Loucy (cell line): Measurements from ENCODE around the gene PLXNB2.

Experiments
- H2AFZ ChIP-seq: fragments of 200-600 bp; sonication (generic); 2 replicates; pipeline ENCODE4 v1.6.0; 2016; ENCODE audit warnings: antibody characterized with exemption, mild to moderate bottlenecking, low read length, moderate library complexity
- H3F3A ChIP-seq: fragments of 200-600 bp; 2 replicates; pipeline ENCODE4 v1.6.0; 2016; ENCODE audit warnings: antibody characterized with exemption, low read depth, mild to moderate bottlenecking
- H3K27me3 ChIP-seq: fragments of 200-600 bp; sonication (generic); 2 replicates; pipeline ENCODE4 v1.6.1; 2014; ENCODE audit warnings: low read length, mild to moderate bottlenecking; ENCODE audit not compliant: insufficient read depth, poor library complexity, severe bottlenecking
- H3K36me3 ChIP-seq: fragments of 200-600 bp; sonication (generic); 2 replicates; pipeline ENCODE4 v1.6.1; 2016; ENCODE audit warnings: low read length; ENCODE audit not compliant: insufficient read depth
- H3K4me1 ChIP-seq: fragments of 200-600 bp; sonication (generic); 2 replicates; pipeline ENCODE4 v1.5.1; 2014; ENCODE audit warnings: low read length, mild to moderate bottlenecking; ENCODE audit not compliant: insufficient read depth, poor library complexity, severe bottlenecking
- H3K4me2 ChIP-seq: fragments of 200-600 bp; sonication (generic); 2 replicates; pipeline ENCODE4 v1.6.0; 2014; ENCODE audit warnings: antibody characterized with exemption, low read length, low read depth, mild to moderate bottlenecking; ENCODE audit not compliant: poor library complexity, severe bottlenecking
- H3K4me3 ChIP-seq: fragments of 200-600 bp; sonication (generic); 2 replicates; pipeline ENCODE4 v1.5.1; 2014; ENCODE audit warnings: low read length, mild to moderate bottlenecking, mixed read lengths; ENCODE audit not compliant: poor library complexity, severe bottlenecking
- H3K79me2 ChIP-seq: fragments of 200-600 bp; sonication (generic); 2 replicates; pipeline ENCODE4 v1.6.1; 2014; ENCODE audit warnings: low read length; ENCODE audit not compliant: insufficient read depth
- H3K9ac ChIP-seq: fragments of 200-600 bp; sonication (generic); 2 replicates; pipeline ENCODE4 v1.6.0; 2014; ENCODE audit warnings: mild to moderate bottlenecking, low read depth, low read length, moderate library complexity; ENCODE audit not compliant: poor library complexity, severe bottlenecking
- H3K9me2 ChIP-seq: fragments of 200-600 bp; sonication (generic); replicated peaks from 2 replicates; pipeline ENCODE4 v1.6.1; 2016; ENCODE audit warnings: low read depth, low read length, mixed read lengths
- H3K9me3 ChIP-seq: fragments of 200-600 bp; sonication (generic); 2 replicates; pipeline ENCODE4 v1.6.1; 2014; ENCODE audit warnings: mild to moderate bottlenecking, antibody characterized with exemption, low read length, low read depth; ENCODE audit not compliant: insufficient read depth
- H4K20me1 ChIP-seq: fragments of 200-600 bp; sonication (generic); 2 replicates; pipeline ENCODE4 v1.6.0; 2014; ENCODE audit warnings: antibody characterized with exemption, low read length, mild to moderate bottlenecking; ENCODE audit not compliant: insufficient read depth, poor library complexity, severe bottlenecking
- EZH2phosphoT487 ChIP-seq: fragments of 200-600 bp; IDR thresholded peaks from 2 replicates; pipeline ENCODE4 v1.6.1; 2018; ENCODE audit warnings: antibody characterized with exemption, mild to moderate bottlenecking, moderate library complexity, borderline replicate concordance
- TF ChIP-seq, protein P1 (sequence below): fragments of 200-600 bp; sonication (generic); conservative IDR thresholded peaks from 2 replicates; pipeline ENCODE4 v1.5.1; 2014; ENCODE audit warnings: mild to moderate bottlenecking, antibody characterized with exemption, low read length

The PLXNB2 gene

DNA sequence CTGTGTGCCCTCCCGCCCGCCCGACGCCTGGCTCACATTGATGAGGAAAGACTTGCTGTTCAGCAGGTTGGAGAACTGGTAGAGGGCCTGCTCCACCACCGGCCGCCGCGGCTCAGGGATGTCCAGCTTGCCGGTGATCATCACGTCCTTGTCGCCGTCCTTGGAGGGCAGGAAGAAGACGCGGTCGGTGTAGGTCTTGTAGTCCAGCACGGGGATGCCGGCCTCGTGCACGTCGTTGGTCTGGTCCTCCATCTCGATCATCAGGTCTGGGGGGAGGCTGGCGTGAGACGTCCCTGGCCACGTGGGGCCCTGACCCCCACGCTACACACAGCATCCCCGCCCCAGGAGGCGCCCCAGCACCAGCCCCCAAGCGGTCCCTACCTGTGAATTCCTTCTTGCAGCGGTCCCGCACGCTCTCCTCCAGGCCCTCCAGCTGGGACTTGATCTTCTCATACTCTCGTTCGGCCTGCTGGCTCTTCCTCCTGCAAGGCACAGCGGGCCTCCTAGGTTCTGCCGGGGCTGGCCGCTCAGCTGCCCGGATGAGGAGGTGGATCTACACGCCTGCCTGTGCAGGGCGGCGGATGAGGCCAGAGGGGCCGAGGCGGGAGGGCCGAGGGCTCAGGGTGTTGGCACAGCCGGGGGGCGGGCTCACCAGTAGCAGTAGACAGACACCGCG is 26.6 kb downstream of the PLXNB2 start:
- Histone ChIP-seq H3K9me2 (no peaks in the 10 kb centered on the region), H3K4me2 (no peak overlapping the region), H2AFZ (no peak overlapping the region), H3K4me1 (no peaks in the 10 kb centered on the region), H3F3A (no peaks in the 10 kb centered on the region), H4K20me1 (no peaks in the 10 kb centered on the region), H3K36me3 (no peaks in the 10 kb centered on the region; the same call in 1 of the 2 replicates), H3K27me3 (no peaks in the 10 kb centered on the region), H3K79me2 (no peaks in the 10 kb centered on the region), H3K9me3 (no peaks in the 10 kb centered on the region), H3K4me3 (no peak overlapping the region), H3K9ac (no peak overlapping the region)
- TF ChIP-seq EZH2phosphoT487 = no peak
- TF ChIP-seq, protein P1, sequence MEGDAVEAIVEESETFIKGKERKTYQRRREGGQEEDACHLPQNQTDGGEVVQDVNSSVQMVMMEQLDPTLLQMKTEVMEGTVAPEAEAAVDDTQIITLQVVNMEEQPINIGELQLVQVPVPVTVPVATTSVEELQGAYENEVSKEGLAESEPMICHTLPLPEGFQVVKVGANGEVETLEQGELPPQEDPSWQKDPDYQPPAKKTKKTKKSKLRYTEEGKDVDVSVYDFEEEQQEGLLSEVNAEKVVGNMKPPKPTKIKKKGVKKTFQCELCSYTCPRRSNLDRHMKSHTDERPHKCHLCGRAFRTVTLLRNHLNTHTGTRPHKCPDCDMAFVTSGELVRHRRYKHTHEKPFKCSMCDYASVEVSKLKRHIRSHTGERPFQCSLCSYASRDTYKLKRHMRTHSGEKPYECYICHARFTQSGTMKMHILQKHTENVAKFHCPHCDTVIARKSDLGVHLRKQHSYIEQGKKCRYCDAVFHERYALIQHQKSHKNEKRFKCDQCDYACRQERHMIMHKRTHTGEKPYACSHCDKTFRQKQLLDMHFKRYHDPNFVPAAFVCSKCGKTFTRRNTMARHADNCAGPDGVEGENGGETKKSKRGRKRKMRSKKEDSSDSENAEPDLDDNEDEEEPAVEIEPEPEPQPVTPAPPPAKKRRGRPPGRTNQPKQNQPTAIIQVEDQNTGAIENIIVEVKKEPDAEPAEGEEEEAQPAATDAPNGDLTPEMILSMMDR = no peak

DNA sequence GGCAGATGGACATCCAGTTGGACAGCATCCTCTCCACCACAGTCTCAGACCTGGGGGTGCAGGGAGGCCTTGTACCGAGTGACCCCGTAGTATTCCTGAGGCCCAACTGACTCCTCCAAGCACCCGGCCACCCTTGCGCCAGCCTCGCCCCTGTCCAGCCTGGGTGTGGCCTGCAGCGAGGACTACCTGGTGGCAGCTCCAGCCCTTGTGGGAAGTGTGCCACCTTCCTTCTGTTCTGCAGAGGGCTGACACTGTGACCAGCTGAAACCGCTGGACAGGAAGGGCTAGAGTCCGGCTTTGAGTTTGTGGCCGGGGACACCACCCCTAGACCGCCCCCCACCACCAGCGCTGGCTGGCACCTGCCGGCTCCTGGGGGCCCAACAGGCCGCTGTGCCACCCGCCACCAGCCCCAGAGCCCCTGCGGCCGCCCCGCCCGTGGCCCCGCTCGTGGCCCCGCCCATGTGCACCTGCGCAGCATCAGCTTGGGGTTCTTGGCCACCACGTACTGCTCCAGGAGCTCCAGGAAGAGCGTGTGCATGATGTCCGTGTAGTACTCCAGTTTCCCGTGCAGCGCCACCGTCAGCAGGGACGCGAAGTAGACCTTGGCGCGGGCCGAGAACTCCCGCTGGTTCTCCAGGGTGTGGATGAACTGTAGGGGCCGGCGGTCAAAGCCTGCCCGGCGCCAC is 27.3 kb downstream of the PLXNB2 start:
- no peak for TF ChIP-seq EZH2phosphoT487
- TF ChIP-seq, protein P1 = no peak
- no peak overlapping the region for H3K4me3 ChIP-seq
- no peak overlapping the region for H2AFZ ChIP-seq
- no peaks in the 10 kb centered on the region; the same call in 1 of the 2 replicates for H3K36me3 ChIP-seq
- H4K20me1 ChIP-seq = no peaks in the 10 kb centered on the region
- no peaks in the 10 kb centered on the region for H3K4me1 ChIP-seq
- H3F3A ChIP-seq = no peaks in the 10 kb centered on the region
- no peaks in the 10 kb centered on the region for H3K79me2 ChIP-seq
- H3K27me3 ChIP-seq = no peaks in the 10 kb centered on the region
- H3K4me2 ChIP-seq = no peak overlapping the region
- H3K9me3 ChIP-seq = no peaks in the 10 kb centered on the region
- no peaks in the 10 kb centered on the region for H3K9me2 ChIP-seq
- no peak overlapping the region for H3K9ac ChIP-seq

DNA sequence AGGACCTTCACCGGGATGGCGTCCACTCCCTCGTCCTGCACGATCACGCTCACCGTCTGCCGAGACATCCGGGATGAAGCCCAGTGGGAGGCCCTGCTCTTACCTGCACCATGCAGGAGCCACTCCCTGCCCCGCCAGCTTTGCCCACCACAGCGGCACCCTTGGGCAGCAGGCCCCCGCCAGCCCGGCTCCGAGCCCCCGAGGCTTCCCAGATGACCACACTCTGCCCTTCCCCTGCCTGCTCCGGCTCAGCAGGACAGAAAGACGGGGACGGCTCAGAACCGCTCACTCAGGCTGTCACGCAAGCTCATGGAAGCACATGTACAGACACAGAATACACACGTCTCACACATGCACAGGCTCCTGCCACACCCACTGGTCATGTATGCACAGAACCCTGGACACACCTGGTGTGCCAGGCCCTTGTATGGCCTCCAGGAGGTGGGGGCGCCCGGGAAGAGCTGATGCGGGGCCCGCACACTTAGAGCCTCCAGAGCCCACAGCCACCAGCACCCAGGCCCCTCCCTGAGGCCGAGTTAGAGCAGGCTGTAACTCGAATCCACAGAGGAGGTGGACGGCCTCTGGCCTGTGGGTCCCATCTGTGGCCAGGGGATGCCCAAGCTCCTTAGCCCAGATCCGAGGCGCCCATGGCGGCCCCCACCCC is 28.4 kb downstream of the PLXNB2 start:
- no peak overlapping the region for H2AFZ ChIP-seq
- no peaks in the 10 kb centered on the region for H3K9me3 ChIP-seq
- H3F3A ChIP-seq = no peaks in the 10 kb centered on the region
- H3K4me3 ChIP-seq = no peak overlapping the region
- no peaks in the 10 kb centered on the region; the same call in 1 of the 2 replicates for H3K36me3 ChIP-seq
- H3K9me2 ChIP-seq = no peaks in the 10 kb centered on the region
- no peak overlapping the region for H3K4me2 ChIP-seq
- H3K9ac ChIP-seq = no peak overlapping the region
- no peaks in the 10 kb centered on the region for H4K20me1 ChIP-seq
- H3K27me3 ChIP-seq = no peaks in the 10 kb centered on the region
- H3K4me1 ChIP-seq = no peaks in the 10 kb centered on the region
- TF ChIP-seq, protein P1 = no peak
- no peak for TF ChIP-seq EZH2phosphoT487
- H3K79me2 ChIP-seq = no peaks in the 10 kb centered on the region
